Measurements from ENCODE around the gene FAM72D.
"Not testable (repeated sequence)": the region's sequence is repeated elsewhere in the genome, so short reads cannot be mapped to it uniquely, and the experiment has no call there.

The FAM72D gene

GRCh38 chr1:145095284-145096057, at the start of gene FAM72D, which contains the start of gene SRGAP2B:
Gene FAM72D (plus strand): TSS chr1:145095974. CDS start chr1:145096848, 874 bp downstream.
Gene SRGAP2B (minus strand): TSS chr1:145095328. CDS start chr1:145092901, 2,427 bp downstream.
- DNase-seq (ENCODE audit: low read depth in 1 of 2, low spot score in 1 of 2) = not testable (repeated sequence)

GRCh38 chr1:145047553-145047952, 48.2 kb upstream of the FAM72D start:
- DNase-seq (ENCODE audit: low read depth in 1 of 2, low spot score in 1 of 2) = not testable (repeated sequence)

- DNase-seq (ENCODE audit: low read depth in 1 of 2, low spot score in 1 of 2) = not testable (repeated sequence)
Observed at GRCh38 chr1:145048181-145048856, 47.5 kb upstream of the FAM72D start.

GRCh38 chr1:145052019-145052776, 43.6 kb upstream of the FAM72D start:
- not testable (repeated sequence) for DNase-seq (ENCODE audit: low read depth in 1 of 2, low spot score in 1 of 2)

GRCh38 chr1:145053428-145053827, 42.3 kb upstream of the FAM72D start:
- not testable (repeated sequence) for DNase-seq (ENCODE audit: low read depth in 1 of 2, low spot score in 1 of 2)

GRCh38 chr1:145055217-145055760, 40.5 kb upstream of the FAM72D start:
- DNase-seq (ENCODE audit: low read depth in 1 of 2, low spot score in 1 of 2) = not testable (repeated sequence)

- DNase-seq (ENCODE audit: low read depth in 1 of 2, low spot score in 1 of 2) = not testable (repeated sequence)
Observed at GRCh38 chr1:145058184-145058583, 37.6 kb upstream of the FAM72D start.

GRCh38 chr1:145063285-145063684, 32.5 kb upstream of the FAM72D start:
- not testable (repeated sequence) for DNase-seq (ENCODE audit: low read depth in 1 of 2, low spot score in 1 of 2)

- DNase-seq (ENCODE audit: low read depth in 1 of 2, low spot score in 1 of 2) = not testable (repeated sequence)
Observed at GRCh38 chr1:145063941-145064648, 31.7 kb upstream of the FAM72D start.

GRCh38 chr1:145065194-145065826, 30.5 kb upstream of the FAM72D start:
- DNase-seq (ENCODE audit: low read depth in 1 of 2, low spot score in 1 of 2) = not testable (repeated sequence)

- not testable (repeated sequence) for DNase-seq (ENCODE audit: low read depth in 1 of 2, low spot score in 1 of 2)
Observed at GRCh38 chr1:145066486-145066885, 29.3 kb upstream of the FAM72D start.

- DNase-seq (ENCODE audit: low read depth in 1 of 2, low spot score in 1 of 2) = not testable (repeated sequence)
Observed at GRCh38 chr1:145071569-145071968, 24.2 kb upstream of the FAM72D start.

GRCh38 chr1:145074021-145074559, 21.7 kb upstream of the FAM72D start:
- not testable (repeated sequence) for DNase-seq (ENCODE audit: low read depth in 1 of 2, low spot score in 1 of 2)

GRCh38 chr1:145076877-145077276, 18.9 kb upstream of the FAM72D start:
- DNase-seq (ENCODE audit: low read depth in 1 of 2, low spot score in 1 of 2) = not testable (repeated sequence)

GRCh38 chr1:145077872-145078786, 17.6 kb upstream of the FAM72D start:
- DNase-seq (ENCODE audit: low read depth in 1 of 2, low spot score in 1 of 2) = not testable (repeated sequence)

GRCh38 chr1:145078787-145079370, 16.9 kb upstream of the FAM72D start:
- not testable (repeated sequence) for DNase-seq (ENCODE audit: low read depth in 1 of 2, low spot score in 1 of 2)

- DNase-seq (ENCODE audit: low read depth in 1 of 2, low spot score in 1 of 2) = not testable (repeated sequence)
Observed at GRCh38 chr1:145079737-145080136, 16.0 kb upstream of the FAM72D start.

GRCh38 chr1:145080193-145080592, 15.6 kb upstream of the FAM72D start:
- DNase-seq (ENCODE audit: low read depth in 1 of 2, low spot score in 1 of 2) = not testable (repeated sequence)
